Ishikawa (cell line): ENCODE measurements around the gene SAMD5.

Experiments
- CEBPB ChIP-seq: IDR thresholded peaks from 2 replicates; pipeline ENCODE4 v1.6.1; 2012
- CREB1 ChIP-seq: IDR thresholded peaks from 2 replicates; pipeline ENCODE4 v1.6.1; 2012; ENCODE audit warnings: low read depth
- EP300 ChIP-seq: IDR thresholded peaks from 2 replicates; pipeline ENCODE4 v1.6.1; 2012; ENCODE audit warnings: borderline replicate concordance
- NFIC ChIP-seq: IDR thresholded peaks from 2 replicates; pipeline ENCODE4 v1.6.1; 2012
- RAD21 ChIP-seq: IDR thresholded peaks from 2 replicates; pipeline ENCODE4 v1.6.1; 2012; ENCODE audit warnings: low read depth
- TAF1 ChIP-seq: IDR thresholded peaks from 2 replicates; pipeline ENCODE4 v1.6.1; 2012; ENCODE audit warnings: low read depth, mild to moderate bottlenecking
- TCF12 ChIP-seq: IDR thresholded peaks from 2 replicates; pipeline ENCODE4 v1.6.1; 2012; ENCODE audit warnings: low read depth
- YY1 ChIP-seq: IDR thresholded peaks from 2 replicates; pipeline ENCODE4 v1.6.1; 2012; ENCODE audit warnings: low read depth
- TF ChIP-seq, protein P1 (sequence below): IDR thresholded peaks from 2 replicates; pipeline ENCODE4 v1.6.1; 2012

DNA sequence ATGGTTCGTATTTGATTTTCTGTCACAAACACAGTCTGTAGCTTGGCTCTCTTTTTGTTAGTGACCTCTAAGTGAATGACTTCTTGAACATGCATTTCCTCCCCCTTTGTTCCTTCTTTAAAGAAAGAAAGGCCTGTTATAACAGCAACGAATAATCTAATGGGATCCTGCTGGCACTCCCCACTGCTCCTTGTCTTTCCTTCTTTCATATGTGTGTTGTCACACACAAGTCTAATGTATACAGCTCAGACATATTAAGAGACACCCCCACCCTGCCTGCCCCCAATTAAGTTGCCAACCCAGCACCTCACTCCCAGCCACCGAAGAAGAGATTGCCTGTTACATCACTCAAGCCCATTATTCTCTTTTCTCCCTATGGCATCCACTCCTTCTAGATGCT lies 4.9 kb upstream of the SAMD5 start:
- no peak for TF ChIP-seq EP300
- no peak for TF ChIP-seq TAF1
- TF ChIP-seq, protein P1, sequence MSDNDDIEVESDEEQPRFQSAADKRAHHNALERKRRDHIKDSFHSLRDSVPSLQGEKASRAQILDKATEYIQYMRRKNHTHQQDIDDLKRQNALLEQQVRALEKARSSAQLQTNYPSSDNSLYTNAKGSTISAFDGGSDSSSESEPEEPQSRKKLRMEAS: no peak
- TF ChIP-seq CREB1: no peak
- no peak for TF ChIP-seq CEBPB
- no peak for TF ChIP-seq RAD21
- no peak for TF ChIP-seq YY1
- TF ChIP-seq TCF12: no peak
- TF ChIP-seq NFIC: no peak
